GM18868 (cell line): ENCODE results near the gene DHRS13.
"Not testable (repeated sequence)": the region's sequence is repeated elsewhere in the genome, so short reads cannot be mapped to it uniquely, and the experiment has no call there.

Experiments
- ATAC-seq: cut with Tn5 transposase; IDR thresholded peaks from one replicate; pipeline ENCODE4 v1.9.1; 2021; ENCODE audit warnings: mild to moderate bottlenecking, moderate library complexity; ENCODE audit not compliant: unreplicated experiment

DHRS13 gene

DNA sequence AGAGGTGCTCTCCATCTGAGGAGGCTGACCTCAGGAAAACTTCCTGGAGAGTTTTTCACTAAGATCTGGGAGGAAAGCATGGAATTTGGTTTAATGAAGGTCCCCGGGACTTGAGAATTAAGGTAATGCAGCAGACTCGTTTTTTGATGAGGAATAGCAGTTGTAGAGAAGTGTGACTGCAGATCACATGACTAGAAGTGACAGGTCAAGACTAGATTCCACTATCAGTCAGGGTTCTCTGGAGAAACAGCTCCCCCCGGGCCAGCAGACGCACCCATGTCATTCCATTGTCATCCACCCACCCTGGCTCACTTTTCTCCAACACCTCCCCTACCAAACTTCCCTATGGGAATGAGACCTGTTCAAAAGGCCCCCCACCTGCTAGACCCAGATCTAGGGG is 1.9 kb upstream of the DHRS13 start:
- ATAC-seq: no peak

GRCh38 chr17:28903546-28903841 is 615 bp upstream of the DHRS13 start:
- not testable (repeated sequence) for ATAC-seq

GRCh38 chr17:28901866-28902818 is 737 bp downstream of the DHRS13 start:
- no peak for ATAC-seq

DNA sequence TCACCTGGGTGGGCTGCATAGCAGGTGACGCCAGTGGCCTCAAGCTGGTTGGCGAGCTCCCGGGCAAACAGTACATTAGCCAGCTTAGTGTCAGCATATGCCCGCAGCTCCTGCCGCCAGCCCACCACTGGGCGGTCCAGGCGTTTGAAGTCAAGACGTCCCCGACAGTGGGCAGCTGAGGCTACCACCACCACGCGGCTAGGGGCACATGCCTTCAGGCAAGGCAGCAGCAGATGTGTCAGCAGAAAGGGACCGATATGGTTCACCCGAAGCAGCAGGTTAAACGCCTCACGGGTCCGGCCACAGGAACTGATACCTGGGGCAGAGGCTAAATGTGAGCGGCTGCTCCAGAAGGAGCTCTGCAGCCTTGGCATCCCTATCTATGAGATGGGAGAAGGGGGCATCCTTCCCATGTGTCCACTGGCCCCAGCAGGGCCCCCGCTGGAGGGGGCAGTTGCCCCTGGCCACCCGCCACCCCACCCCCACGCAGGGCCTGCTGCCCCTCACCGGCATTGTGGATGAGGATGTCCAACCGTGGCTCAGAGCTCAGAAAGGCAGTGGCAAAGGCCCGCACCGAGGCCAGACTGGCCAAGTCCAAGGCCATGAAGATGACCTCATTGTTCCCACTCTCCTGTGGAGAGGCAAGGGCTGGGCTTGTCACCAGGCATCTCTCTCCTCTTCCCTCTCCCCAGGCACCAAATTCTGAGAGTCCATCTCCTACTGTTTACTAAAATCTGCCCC is 1.7 kb downstream of the DHRS13 start:
- ATAC-seq: no peak

GRCh38 chr17:28899212-28899815 is 3.6 kb downstream of the DHRS13 start:
- no peak for ATAC-seq

DNA sequence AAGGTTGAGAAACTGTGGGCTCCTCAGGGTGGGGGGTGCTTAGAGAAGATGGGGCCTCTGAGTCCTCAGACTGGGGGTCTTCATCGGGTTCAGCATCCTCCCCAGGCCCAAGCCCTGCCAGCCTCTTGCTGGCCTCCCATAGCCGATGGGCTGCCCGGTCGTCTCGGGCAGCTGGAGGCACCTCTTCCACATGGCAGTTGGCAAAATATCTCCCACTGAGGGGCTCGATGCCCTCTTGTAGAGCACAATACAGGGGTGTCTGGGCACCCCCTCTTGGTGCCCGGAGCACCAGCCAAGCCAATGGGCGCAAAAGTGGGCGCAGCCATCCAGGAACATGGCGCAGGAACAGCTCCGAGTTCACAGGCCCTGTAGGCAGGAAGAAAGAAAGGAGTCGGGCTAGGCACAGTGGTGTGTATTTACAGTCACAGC is 4.3 kb downstream of the DHRS13 start:
- no peak for ATAC-seq

DNA sequence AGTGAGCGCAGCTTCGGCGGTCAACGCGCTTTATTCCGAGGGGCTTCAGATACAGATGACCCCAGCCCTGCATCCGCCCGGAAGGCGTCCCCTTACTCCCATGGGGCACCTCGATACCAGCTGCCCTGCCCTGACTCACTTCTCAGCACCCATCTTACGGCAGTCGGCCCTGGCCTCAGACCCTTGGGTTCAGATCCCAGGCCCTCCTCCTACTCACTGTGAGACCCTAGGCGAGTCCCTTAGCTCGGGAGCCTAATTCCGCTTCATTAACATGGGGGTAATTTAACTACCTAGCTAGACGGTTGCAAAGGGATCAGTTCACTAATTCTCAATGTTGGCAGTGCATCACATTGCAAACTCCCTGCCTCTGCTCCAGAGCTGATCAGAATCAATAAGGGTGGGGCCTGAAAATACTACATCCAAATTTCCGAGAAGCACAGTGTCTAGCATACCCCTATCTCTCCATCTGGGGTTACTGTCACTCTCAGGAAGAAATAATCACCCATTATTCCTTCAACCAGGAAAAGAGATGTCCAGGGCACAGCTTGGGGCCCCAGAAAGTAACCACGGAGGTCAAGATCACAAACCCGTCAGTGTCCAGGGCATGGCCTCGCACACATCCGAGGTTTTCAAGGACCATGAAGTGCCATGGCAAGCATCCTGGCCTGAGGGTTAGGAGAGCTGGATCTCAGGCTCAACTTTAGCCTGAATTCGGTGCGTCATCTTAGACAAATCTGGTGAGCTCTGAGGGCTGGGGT is 4.9 kb downstream of the DHRS13 start:
- no peak for ATAC-seq

GRCh38 chr17:28896884-28897768 is 5.8 kb downstream of the DHRS13 start, which contains the start of gene FLOT2:
Gene FLOT2 (minus strand): TSS chr17:28897733. CDS start chr17:28897574, 159 bp downstream.
- no peak for ATAC-seq

DNA sequence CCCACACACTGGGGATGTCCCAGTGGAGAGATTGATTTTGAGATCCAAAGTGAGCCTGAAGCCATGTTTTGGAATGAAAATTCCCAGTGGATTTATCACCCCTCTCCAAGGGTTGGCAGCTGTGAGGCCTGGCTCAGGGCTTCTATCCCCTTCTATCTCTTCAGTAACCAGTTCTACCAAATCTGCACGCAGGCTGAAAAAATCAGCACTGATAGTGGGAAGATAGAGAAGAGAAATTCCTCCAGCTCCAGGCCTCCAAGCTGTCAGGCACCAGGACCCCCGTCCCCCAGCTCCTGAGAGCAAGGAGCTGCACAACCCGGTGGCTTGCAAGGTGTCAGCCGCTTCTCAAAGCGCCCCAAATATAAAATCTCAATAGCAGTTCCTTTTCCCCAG is 6.4 kb downstream of the DHRS13 start:
- no peak for ATAC-seq

GRCh38 chr17:28895794-28896447 is 7.0 kb downstream of the DHRS13 start:
- ATAC-seq: no peak

DNA sequence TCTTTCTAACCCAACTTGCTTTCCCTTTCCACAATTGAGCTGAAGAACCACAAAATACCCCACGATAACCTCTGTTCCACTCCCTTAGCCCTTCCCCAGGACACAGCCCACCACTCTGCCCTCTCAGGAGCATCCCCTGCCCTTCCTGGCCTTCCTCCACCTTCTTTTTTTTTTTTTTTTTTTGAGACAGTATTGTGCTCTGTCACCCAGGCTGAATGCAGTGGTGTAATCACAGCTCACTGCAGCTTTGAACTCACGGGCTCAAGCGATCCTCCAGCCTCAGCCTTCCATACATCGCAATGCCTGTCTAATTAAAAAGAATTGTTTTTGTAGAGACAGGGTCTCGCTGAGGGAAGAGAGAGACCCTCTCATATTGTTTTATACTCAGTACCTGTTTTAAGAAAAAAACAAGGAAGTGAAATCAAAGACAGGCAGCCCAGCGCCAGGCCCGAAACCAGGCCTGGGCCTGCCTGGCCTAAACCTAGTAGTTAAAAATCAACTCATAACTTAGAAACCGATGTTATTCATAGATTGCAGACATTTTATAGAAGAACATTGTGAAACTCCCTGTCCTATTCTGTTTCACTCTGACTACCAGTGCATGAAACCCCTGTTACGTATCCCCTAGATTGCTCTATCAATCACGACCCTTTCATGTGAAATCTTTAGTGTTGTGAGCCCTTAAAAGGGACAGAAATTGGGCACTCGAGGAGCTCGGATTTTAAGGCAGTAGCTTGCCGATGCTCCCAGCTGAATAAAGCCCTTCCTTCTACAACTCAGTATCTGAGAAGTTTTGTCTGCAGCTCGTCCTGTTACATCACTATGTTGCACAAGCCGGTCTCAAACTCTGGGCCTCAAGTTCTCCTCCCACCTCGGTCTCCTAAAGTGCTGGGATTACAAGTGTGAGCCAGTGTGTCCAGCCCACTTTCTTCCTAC is 9.4 kb downstream of the DHRS13 start:
- ATAC-seq: not testable (repeated sequence)

GRCh38 chr17:28892024-28892423 is 10.9 kb downstream of the DHRS13 start:
- no peak for ATAC-seq

DNA sequence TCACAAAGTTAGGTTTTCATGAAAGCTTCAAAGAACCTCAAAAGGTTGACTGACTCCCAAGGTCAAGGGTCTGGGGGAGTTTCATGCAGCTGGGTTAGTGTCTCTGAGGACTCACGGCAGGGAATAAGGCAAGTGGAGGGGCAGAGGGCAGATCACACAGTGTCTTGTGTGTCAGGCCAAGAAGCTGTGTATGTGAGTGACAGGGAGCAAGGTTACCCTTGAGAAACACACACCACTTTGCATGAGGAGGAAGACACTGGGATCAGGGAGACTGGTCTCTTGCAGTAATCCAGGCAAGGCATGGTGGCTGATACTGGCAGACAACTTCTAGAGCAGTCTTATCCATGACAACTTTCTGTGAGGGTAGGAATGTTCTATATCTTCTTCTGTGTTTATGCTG is 11.7 kb downstream of the DHRS13 start:
- ATAC-seq: no peak

DNA sequence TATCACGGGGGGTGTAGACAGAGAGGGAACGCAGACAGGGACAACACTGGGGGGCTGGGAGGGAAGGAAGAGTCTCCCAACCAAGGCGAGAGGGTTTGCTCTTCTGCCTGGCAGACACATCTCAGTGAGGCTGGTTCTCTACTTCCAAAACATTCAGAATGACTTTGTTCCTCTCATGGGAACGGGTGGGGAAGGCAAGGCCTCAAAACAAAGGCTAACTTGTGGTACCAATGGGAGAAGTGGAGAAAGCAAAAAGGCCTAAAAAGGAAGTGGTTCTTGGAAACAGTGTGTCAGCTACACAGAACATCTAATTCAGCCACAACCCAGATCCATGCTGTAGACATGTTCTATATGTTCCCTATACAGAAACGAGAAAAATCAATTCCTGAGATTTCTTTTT is 12.9 kb downstream of the DHRS13 start:
- ATAC-seq: no peak

- ATAC-seq: no peak
Observed at GRCh38 chr17:28888832-28889231, 14.0 kb downstream of the DHRS13 start.

- ATAC-seq: no peak
Observed at GRCh38 chr17:28887871-28888471, 14.9 kb downstream of the DHRS13 start.

GRCh38 chr17:28885951-28886350 is 16.9 kb downstream of the DHRS13 start:
- ATAC-seq: no peak

GRCh38 chr17:28885363-28885762 is 17.5 kb downstream of the DHRS13 start:
- ATAC-seq: no peak
